ENCODE measurements around the gene EYA2.

Gene EYA2

DNA sequence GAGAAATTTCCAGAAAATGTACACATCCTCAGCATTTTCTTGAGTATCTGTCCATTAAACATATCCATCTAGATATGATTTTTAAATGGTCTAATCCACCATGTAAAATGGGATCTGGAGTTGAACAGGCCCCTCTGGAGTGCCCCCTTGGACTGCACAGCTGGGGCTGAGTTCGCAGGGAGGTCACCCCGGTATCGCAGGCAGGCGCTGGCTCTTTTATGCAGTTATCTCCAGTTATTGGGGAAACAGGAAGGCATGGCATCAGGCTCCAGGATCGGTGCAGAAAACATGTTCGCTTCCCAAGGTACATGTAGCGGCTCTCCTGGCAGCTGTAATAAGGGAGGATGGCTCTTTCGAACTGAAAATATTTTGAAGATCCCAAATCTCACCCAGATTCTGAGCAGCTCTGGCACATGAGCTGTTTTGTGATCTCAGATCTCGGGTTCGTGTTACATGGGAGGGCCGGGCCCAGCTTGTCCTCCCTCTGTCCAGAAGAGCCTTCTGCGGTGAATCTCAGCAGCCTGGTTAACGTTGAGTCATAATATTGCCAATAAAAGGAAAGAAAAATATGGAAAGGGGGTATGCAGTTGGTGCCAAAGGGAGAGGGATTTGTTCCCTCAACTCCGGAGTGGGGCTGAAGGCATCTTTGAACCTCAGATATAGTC lies 167.7 kb downstream of the EYA2 start:
- TF ChIP-seq, protein P1, sequence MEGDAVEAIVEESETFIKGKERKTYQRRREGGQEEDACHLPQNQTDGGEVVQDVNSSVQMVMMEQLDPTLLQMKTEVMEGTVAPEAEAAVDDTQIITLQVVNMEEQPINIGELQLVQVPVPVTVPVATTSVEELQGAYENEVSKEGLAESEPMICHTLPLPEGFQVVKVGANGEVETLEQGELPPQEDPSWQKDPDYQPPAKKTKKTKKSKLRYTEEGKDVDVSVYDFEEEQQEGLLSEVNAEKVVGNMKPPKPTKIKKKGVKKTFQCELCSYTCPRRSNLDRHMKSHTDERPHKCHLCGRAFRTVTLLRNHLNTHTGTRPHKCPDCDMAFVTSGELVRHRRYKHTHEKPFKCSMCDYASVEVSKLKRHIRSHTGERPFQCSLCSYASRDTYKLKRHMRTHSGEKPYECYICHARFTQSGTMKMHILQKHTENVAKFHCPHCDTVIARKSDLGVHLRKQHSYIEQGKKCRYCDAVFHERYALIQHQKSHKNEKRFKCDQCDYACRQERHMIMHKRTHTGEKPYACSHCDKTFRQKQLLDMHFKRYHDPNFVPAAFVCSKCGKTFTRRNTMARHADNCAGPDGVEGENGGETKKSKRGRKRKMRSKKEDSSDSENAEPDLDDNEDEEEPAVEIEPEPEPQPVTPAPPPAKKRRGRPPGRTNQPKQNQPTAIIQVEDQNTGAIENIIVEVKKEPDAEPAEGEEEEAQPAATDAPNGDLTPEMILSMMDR (conservative IDR thresholded peaks at IDR 0.05; ENCODE audit: low read depth, low read length): no peak

DNA sequence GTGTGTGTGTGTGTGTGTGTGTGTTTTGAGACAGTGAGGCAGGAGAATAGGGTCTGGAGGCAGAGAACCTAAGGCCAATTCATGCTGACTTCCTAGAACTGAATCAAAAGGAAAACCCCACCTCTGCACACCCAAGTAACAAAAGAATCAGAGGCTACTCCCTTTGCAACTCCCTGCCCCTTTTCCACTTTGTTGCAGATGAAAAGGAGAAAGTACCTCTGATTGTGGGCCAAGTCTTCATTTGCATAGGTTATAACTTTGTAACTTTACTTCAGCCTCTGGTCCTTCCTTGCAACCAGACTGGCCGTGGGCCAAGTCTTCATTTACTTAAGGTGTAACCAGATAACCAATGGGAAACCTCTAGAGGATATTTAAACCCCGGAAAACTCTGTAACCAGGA lies 168.8 kb downstream of the EYA2 start:
- TF ChIP-seq, protein P1 (conservative IDR thresholded peaks at IDR 0.05; ENCODE audit: low read depth, low read length): no peak
- no peak overlapping the region for H3K4me3 ChIP-seq (ENCODE audit: low read length)
- DNase-seq (ENCODE audit: low read depth): no peak

More for the DNA sequence above, 167.7 kb downstream of the EYA2 start:
- no peak overlapping the region for H3K4me3 ChIP-seq (ENCODE audit: low read length)
- DNase-seq (ENCODE audit: low read depth): no peak

DNA sequence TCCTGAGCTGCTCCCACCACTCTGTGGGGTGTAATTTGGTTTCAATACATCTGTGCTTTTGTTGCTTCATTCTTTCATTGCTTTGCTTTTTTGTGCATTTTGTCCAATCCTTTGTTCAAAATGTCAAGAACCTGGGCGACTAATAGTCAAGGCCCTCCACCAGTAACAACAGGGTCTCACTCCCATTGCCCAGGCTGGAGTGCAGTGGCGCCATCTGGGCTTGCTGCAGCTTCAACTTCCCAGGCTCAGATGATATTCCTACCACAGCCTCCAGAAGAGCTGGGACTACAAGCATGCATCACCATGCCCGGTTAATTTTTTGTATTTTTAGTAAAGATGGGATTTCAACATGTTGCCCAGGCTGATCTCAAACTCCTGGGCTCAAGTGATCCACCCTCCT lies 169.2 kb downstream of the EYA2 start:
- DNase-seq (ENCODE audit: low read depth): no peak
- TF ChIP-seq, protein P1 (conservative IDR thresholded peaks at IDR 0.05; ENCODE audit: low read depth, low read length): no peak
- H3K4me3 ChIP-seq (ENCODE audit: low read length): no peak overlapping the region

DNA sequence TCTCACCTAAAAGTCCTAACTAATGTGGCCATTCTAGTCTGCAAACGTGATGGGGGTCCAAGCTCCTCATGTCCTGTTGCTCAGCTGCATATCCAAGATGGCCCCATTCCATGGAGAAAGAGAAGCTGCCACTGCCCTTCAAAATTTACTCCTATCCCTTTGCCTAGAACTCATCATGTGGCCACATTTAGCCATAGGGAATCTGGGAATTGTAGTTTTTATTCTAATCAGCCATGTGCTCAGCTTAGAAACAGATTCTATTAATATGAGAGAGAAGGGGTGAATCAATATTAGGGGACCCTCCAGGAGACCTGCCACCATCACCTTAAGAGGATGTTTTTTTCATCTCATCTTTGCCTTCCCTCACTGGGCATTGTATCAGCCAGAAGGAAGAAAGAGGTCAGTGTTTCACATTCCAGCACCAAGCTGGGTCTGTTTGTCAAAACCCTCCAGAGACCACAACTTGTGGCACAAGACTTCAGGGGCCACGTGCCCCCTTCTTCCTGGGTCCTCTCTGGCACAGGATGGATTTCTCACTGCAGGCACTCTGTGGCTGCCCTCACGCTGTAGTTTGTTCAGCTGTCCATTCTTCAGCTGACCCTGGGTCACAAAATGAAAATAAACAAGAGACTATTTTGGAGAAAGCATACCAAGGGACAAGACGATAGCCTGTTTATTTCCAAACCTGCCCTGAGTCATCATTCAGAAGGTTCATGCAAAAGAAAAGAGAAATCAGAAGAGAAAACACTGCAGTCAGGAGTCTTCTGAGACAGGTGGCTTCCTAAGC lies 172.0 kb downstream of the EYA2 start:
- H3K4me3 ChIP-seq (ENCODE audit: low read length): no peak overlapping the region
- TF ChIP-seq, protein P1 (conservative IDR thresholded peaks at IDR 0.05; ENCODE audit: low read depth, low read length): no peak
- no peak for DNase-seq (ENCODE audit: low read depth)

DNA sequence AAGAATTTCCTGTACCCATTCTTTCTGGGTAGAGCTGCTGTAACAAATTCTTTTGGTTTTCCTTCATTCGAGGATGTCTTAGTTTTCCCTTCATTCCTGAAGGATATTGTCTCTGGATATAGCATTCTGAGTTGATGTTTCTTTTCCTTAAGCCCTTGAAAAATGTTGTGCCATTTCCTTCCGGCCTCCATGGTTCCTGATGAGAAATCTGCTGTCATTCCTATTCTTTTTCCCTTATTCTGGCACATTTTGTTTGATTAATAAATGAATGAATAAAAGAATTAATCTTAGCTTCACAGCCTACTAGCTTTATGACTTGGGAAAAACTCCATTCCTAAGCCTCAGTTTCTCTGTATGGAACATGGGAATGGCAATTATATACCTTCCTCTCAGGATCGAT lies 173.1 kb downstream of the EYA2 start:
- H3K4me3 ChIP-seq (ENCODE audit: low read length): no peak overlapping the region
- no peak for DNase-seq (ENCODE audit: low read depth)
- TF ChIP-seq, protein P1 (conservative IDR thresholded peaks at IDR 0.05; ENCODE audit: low read depth, low read length): no peak

DNA sequence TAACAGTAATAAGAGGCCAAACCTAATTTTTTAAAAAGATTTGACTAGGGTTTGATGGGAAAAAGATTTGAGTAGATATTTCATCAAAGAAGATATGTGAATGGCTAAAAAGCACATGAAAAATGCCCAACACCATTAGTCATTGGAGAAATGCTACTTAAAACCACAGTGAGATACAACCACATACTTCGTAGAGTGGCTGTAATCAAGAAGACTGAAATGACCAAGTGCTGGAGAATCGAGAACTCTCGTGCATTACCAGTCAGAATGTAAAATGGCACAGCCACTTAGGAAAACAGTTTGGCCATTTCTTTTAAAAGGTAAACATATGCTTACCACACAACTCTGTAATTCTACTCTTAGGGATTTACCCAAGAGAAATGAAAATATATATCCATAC lies 175.5 kb downstream of the EYA2 start:
- TF ChIP-seq, protein P1 (conservative IDR thresholded peaks at IDR 0.05; ENCODE audit: low read depth, low read length): no peak
- no peak overlapping the region for H3K4me3 ChIP-seq (ENCODE audit: low read length)
- no peak for DNase-seq (ENCODE audit: low read depth)
